Adrenal gland (tissue), 12 donors: ENCODE data around the gene HEY2. TPM values are rescaled to one million over a fixed set of nuclear protein-coding genes. Genes with fewer than 3 reads are reported as not detected.

Experiments used
- DNase-seq, 7 donors: peaks; one replicate each; pipeline ENCODE4 v3.0.0-alpha.2; 2019 to 2020
- H3K27ac ChIP-seq, 5 donors: fragments of 200-600 bp; sonication (generic) in 4 of 5; 1 replicate in 3 of 5; 2 replicates in 2 of 5; pipeline versions ENCODE4 v1.5.1 to v1.8.0; 2016 to 2020; ENCODE audit warnings: mild to moderate bottlenecking in 1 of 5
- H3K27me3 ChIP-seq: fragments of 200-600 bp; 2 replicates; pipeline ENCODE4 v1.8.0; 2021
- H3K36me3 ChIP-seq, 2 donors: fragments of 200-600 bp; replicated peaks in 1 of 2; 1 replicate in 1 of 2; 2 replicates in 1 of 2; pipeline versions ENCODE4 v1.5.1 to v1.8.0; 2018 to 2022
- H3K4me1 ChIP-seq, 2 donors: fragments of 200-600 bp; replicated peaks in 1 of 2; 1 replicate in 1 of 2; 2 replicates in 1 of 2; pipeline versions ENCODE4 v1.5.1 to v1.8.0; 2018 to 2021
- H3K4me3 ChIP-seq, 4 donors: fragments of 200-600 bp; sonication (generic) in 3 of 4; one replicate each; pipeline ENCODE4 v1.5.1; 2016 to 2018
- H3K9me3 ChIP-seq, 3 donors: fragments of 200-600 bp; sonication (generic) in 1 of 3; replicated peaks in 1 of 3; 1 replicate in 2 of 3; 2 replicates in 1 of 3; pipeline versions ENCODE4 v1.5.1 to v1.8.0; 2016 to 2021
- POLR2A ChIP-seq, 2 donors: fragments of 450-650 bp; IDR thresholded peaks; one replicate each; pipeline ENCODE4 v1.6.1; 2017; ENCODE audit warnings: antibody characterized with exemption in 2 of 2, mild to moderate bottlenecking in 2 of 2, moderate library complexity in 1 of 2
- WGBS, 4 donors: extraction: QIAGEN DNeasy Blood & Tissue Kit in 2 of 4; methylation state at CpG; one replicate each; pipeline versions ENCODE4 v1.1.5 to v1.1.7; 2013 to 2017; 5-methylcytosine and 5-hydroxymethylcytosine counted together
- intact Hi-C, 2 donors: fragments of 100-400 bp; cut with DNase I; formaldehyde crosslinking; loops; one replicate each; pipeline versions ENCODE4 v1.14.1 to v1.15.0; 2022 to 2023
- polyA plus RNA-seq, 3 donors: library from polyadenylated mRNA; stranded (reverse); fragments of 200-250 nt in 2 of 3; fragments of 350-450 nt in 1 of 3; fragmentation: Illumina TruSeq in 1 of 3; extraction: RNeasy Lipid Tissue Mini Kit (QIAGEN cat#74804) in 1 of 3; gene quantifications; one replicate each; pipeline ENCODE4 v1.2.3, GENCODE V29; 2013 to 2014
- total RNA-seq, 9 donors: library from RNA; depleted of rRNA in 4 of 9; stranded (reverse); fragments of >200 nt in 4 of 9; fragments of 120-200 nt in 1 of 9; fragmentation: NEBNext Ultra II Directional in 1 of 9; extraction: Animal tissue kit (Norgen Biotek cat#: 25700) in 1 of 9; gene quantifications; one replicate each; pipeline versions ENCODE4 v1.1.0 to v1.2.4, GENCODE V29; 2013 to 2023
- TF ChIP-seq, protein P1 (sequence below), 6 experiments: fragments of 450-650 bp in 4 of 6; fragments of 200-600 bp in 2 of 6; sonication (generic) in 1 of 6; IDR thresholded peaks; 1 replicate in 5 of 6; 2 replicates in 1 of 6; pipeline versions ENCODE4 v1.5.1 to v1.8.0; 2016 to 2021; ENCODE audit warnings: antibody characterized with exemption in 6 of 6, mild to moderate bottlenecking in 2 of 6, moderate library complexity in 1 of 6
- donor health status: healthy with polysubstance abuse.
- donor health status: Bipolar disorder and iron deficiency.
- donor health status: DM: yes; HTN: yes; CAD: no.
- donor health status: DM: no; HTN: no; CAD: no.
- donor health status: DM: no; HTN: no; CAD: no.
- donor health status: DM: yes; HTN: yes; CAD: no.

The HEY2 gene
- total and polyA plus RNA-seq, 12 donors: 0.46 to 2.1 (median 1.2) TPM; not detected in 1

GRCh38 chr6:125743604-125744003 lies 5.8 kb upstream of the HEY2 start:
- H3K36me3 ChIP-seq: no peaks in the 10 kb centered on the region
- 79 to 85% (median 84%) methylated on average over 2 of the region's 2 CpGs for WGBS, 4 donors
- intact Hi-C loops: no loop called here
- peaks cover 5 to 17% of the 10 kb centered on the region in 2 donors for H3K4me1 ChIP-seq
- no peaks in the 10 kb centered on the region for H3K9me3 ChIP-seq
- no peak overlapping the region for H3K4me3 ChIP-seq
- TF ChIP-seq, protein P1, sequence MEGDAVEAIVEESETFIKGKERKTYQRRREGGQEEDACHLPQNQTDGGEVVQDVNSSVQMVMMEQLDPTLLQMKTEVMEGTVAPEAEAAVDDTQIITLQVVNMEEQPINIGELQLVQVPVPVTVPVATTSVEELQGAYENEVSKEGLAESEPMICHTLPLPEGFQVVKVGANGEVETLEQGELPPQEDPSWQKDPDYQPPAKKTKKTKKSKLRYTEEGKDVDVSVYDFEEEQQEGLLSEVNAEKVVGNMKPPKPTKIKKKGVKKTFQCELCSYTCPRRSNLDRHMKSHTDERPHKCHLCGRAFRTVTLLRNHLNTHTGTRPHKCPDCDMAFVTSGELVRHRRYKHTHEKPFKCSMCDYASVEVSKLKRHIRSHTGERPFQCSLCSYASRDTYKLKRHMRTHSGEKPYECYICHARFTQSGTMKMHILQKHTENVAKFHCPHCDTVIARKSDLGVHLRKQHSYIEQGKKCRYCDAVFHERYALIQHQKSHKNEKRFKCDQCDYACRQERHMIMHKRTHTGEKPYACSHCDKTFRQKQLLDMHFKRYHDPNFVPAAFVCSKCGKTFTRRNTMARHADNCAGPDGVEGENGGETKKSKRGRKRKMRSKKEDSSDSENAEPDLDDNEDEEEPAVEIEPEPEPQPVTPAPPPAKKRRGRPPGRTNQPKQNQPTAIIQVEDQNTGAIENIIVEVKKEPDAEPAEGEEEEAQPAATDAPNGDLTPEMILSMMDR (IDR thresholded peaks at IDR 0.05): no peak
- no peak for TF ChIP-seq POLR2A (IDR thresholded peaks at IDR 0.05)
- DNase-seq: no peak
- H3K27me3 ChIP-seq: peaks cover 25% of the 10 kb centered on the region
- H3K27ac ChIP-seq: no peak overlapping the region

DNA sequence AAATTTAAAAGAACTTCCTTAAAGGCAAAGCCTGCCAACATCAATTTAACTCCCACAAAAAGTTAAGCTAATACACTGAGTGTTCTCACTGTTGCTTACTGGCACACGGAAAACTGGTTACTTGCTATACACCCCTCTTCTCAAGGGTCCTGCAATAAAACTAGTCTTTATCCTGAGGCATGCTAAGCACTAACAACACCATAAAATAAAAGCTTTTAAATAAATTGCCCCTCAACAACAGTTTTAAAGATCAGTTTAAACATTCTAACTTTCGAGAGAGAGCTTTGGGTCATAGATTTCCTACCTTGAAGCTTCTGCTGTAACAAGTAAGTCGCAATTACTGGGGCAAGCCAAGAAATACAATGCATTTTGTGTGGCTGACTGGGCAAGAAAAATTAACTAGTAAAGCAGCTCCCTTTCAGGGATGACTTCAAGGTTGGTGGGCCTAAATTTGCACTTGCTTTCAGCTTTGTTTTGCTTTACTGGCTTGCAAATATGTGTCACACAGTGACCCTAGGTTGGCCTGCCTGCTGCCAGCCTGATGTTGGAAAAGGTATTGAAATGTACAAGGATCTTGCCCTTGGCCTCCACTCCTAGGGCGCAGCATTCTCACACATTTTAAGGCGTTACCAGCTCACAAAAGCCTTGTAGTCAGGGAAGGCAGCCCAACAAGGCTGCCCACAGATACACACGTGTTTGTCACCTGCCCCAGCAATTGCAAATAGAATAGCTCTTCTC lies 4.0 kb upstream of the HEY2 start:
- TF ChIP-seq POLR2A (IDR thresholded peaks at IDR 0.05): no peak
- TF ChIP-seq, protein P1 (IDR thresholded peaks at IDR 0.05): no peak
- H3K27ac ChIP-seq: peak overlapping the region in 1 of 5 donors; percentile 44
- peaks cover 27% of the 10 kb centered on the region for H3K27me3 ChIP-seq
- 85 to 87% (median 86%) methylated on average over 6 of the region's 6 CpGs for WGBS, 4 donors
- intact Hi-C loops: no loop called here
- no peaks in the 10 kb centered on the region for H3K36me3 ChIP-seq
- H3K9me3 ChIP-seq: no peaks in the 10 kb centered on the region
- no peak for DNase-seq
- H3K4me1 ChIP-seq: peaks cover 5 to 30% of the 10 kb centered on the region in 2 donors
- H3K4me3 ChIP-seq: no peak overlapping the region

GRCh38 chr6:125746019-125746414 lies 3.4 kb upstream of the HEY2 start:
- intact Hi-C loops: no loop called here
- H3K4me1 ChIP-seq: peaks cover 5 to 32% of the 10 kb centered on the region in 2 donors
- TF ChIP-seq, protein P1 (IDR thresholded peaks at IDR 0.05): no peak
- no peak for TF ChIP-seq POLR2A (IDR thresholded peaks at IDR 0.05)
- H3K27me3 ChIP-seq: peaks cover 31% of the 10 kb centered on the region
- H3K36me3 ChIP-seq: no peaks in the 10 kb centered on the region
- H3K4me3 ChIP-seq: peak overlapping the region in 1 of 4 donors; percentile 85
- WGBS, 4 donors: 65 to 75% (median 69%) methylated on average over 5 of the region's 5 CpGs
- peak overlapping the region in 3 of 5 donors; percentile 67 to 84 (median 70) for H3K27ac ChIP-seq
- no peaks in the 10 kb centered on the region for H3K9me3 ChIP-seq
- DNase-seq: no peak

DNA sequence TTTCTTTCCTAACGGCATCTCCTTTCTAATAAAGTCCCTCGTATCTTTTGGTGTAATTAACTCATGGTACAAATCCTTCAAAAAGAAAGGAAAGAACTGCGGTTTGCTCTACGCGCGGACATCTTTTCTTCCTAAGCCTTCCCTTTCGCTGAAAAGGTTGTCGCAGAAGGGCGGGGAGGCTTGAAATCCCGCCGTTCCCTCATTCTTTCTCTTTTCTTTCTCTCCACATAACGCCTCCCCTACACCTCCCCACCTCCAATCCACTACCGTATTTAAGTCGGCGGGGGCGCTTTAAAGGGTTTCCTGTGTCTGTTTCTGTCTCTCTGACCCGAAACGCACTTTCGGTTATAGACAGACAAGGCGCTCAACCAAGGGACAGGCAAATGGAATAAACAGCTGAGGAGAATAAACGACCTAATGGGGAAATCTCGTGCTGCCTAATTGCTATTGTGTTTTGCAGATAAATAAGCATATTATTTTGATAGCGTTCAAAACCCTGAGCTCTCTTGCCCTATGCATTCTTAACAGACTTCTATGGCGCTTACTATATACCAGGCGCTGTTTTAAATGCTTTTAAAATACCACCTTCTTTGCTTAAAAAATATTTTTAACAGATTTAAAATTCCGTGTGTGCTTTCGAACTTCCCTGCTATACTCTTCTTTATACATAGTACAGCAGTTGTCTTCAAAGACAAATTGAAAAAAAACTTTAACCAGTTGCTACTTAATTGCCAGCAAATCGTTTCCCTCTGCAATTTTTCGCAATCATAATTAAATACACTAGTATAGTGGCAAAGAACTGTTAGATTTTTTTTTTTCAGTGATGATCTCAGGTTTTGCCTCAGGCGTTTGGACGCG lies 2.5 kb upstream of the HEY2 start:
- WGBS, 4 donors: 4 to 9% (median 6%) methylated on average over 32 of the region's 32 CpGs
- Histone ChIP-seq H3K9me3 (no peaks in the 10 kb centered on the region), H3K4me1 (peaks cover 5 to 32% of the 10 kb centered on the region in 2 donors), H3K36me3 (no peaks in the 10 kb centered on the region), H3K27ac (peak overlapping the region in 4 of 5 donors; percentile 67 to 84 (median 71)), H3K27me3 (peaks cover 40% of the 10 kb centered on the region), H3K4me3 (peak overlapping the region; percentile 22 to 85 (median 50))
- TF ChIP-seq POLR2A (IDR thresholded peaks at IDR 0.05): peak in 1 of 2 donors; percentile 83
- TF ChIP-seq, protein P1 (IDR thresholded peaks at IDR 0.05): peak in 1 of 6 experiments; percentile 12
- DNase-seq: peak; percentile 48 to 89 (median 74)
- intact Hi-C loops: no loop called here
